ENCODE results near the gene ELP5.
"Not testable (repeated sequence)": the region's sequence is repeated elsewhere in the genome, so short reads cannot be mapped to it uniquely, and the experiment has no call there.

Gene ELP5

GRCh38 chr17:7242717-7243452 is 9.1 kb upstream of the ELP5 start:
- Histone ChIP-seq H3K9me3 (ENCODE audit: control insufficient read depth in 1 of 2, low read length in 2 of 2) (no peaks in the 10 kb centered on the region), H3K27me3 (ENCODE audit: control insufficient read depth in 1 of 2, insufficient read depth in 2 of 2, low read length in 2 of 2) (no peaks in the 10 kb centered on the region), H3K27ac (ENCODE audit: low read depth, low read length) (peak overlapping the region; percentile 99), H3K4me1 (ENCODE audit: control insufficient read depth in 1 of 2, insufficient read depth in 2 of 2, low read length in 2 of 2) (peaks cover 24 to 26% of the 10 kb centered on the region in 2 donors), H3K36me3 (ENCODE audit: control insufficient read depth in 1 of 2, insufficient read depth in 2 of 2, low read length in 2 of 2) (peaks cover 24 to 42% of the 10 kb centered on the region in 2 donors), H3K4me3 (ENCODE audit: low read depth in 1 of 2, low read length in 2 of 2) (peak overlapping the region; percentile 94 to 97), H3K9ac (ENCODE audit: low read depth in 1 of 2, low read length in 2 of 2) (peak overlapping the region; percentile 76 to 99)

DNA sequence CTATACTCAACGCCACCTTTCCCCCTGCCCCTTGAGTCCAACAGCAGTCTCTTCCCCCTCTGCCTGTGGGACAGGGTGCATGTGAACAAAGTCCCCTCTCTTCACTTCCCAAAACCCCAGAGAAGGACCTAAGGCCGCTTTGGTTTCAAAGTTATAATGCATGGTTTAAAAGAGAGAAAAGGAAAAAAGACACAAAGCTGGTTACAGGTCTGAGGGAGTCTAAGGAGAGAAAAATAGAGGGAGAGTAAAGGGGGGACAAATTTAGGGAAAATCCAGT is 8.6 kb upstream of the ELP5 start:
- peaks cover 24 to 42% of the 10 kb centered on the region in 2 donors for H3K36me3 ChIP-seq (ENCODE audit: control insufficient read depth in 1 of 2, insufficient read depth in 2 of 2, low read length in 2 of 2)
- peak overlapping the region; percentile 76 to 99 for H3K9ac ChIP-seq (ENCODE audit: low read depth in 1 of 2, low read length in 2 of 2)
- H3K4me1 ChIP-seq (ENCODE audit: control insufficient read depth in 1 of 2, insufficient read depth in 2 of 2, low read length in 2 of 2): peaks cover 24 to 26% of the 10 kb centered on the region in 2 donors
- no peaks in the 10 kb centered on the region for H3K27me3 ChIP-seq (ENCODE audit: control insufficient read depth in 1 of 2, insufficient read depth in 2 of 2, low read length in 2 of 2)
- H3K9me3 ChIP-seq (ENCODE audit: control insufficient read depth in 1 of 2, low read length in 2 of 2): no peaks in the 10 kb centered on the region
- peak overlapping the region; percentile 99 for H3K27ac ChIP-seq (ENCODE audit: low read depth, low read length)
- peak overlapping the region; percentile 94 to 97 for H3K4me3 ChIP-seq (ENCODE audit: low read depth in 1 of 2, low read length in 2 of 2)

- Histone ChIP-seq H3K36me3 (ENCODE audit: control insufficient read depth in 1 of 2, insufficient read depth in 2 of 2, low read length in 2 of 2) (peaks cover 24 to 42% of the 10 kb centered on the region in 2 donors), H3K4me1 (ENCODE audit: control insufficient read depth in 1 of 2, insufficient read depth in 2 of 2, low read length in 2 of 2) (peaks cover 26 to 30% of the 10 kb centered on the region in 2 donors), H3K9ac (ENCODE audit: low read depth in 1 of 2, low read length in 2 of 2) (peak overlapping the region in 1 of 2 donors; percentile 99)
- not testable (repeated sequence) for H3K4me3 ChIP-seq (ENCODE audit: low read depth in 1 of 2, low read length in 2 of 2); H3K27me3 ChIP-seq (ENCODE audit: control insufficient read depth in 1 of 2, insufficient read depth in 2 of 2, low read length in 2 of 2); H3K27ac ChIP-seq (ENCODE audit: low read depth, low read length); H3K9me3 ChIP-seq (ENCODE audit: control insufficient read depth in 1 of 2, low read length in 2 of 2)
These were observed 8.2 kb upstream of the ELP5 start for GRCh38 chr17:7243838-7244237.

GRCh38 chr17:7246779-7247178 is 5.2 kb upstream of the ELP5 start:
- peaks cover 16 to 31% of the 10 kb centered on the region in 2 donors for H3K36me3 ChIP-seq (ENCODE audit: control insufficient read depth in 1 of 2, insufficient read depth in 2 of 2, low read length in 2 of 2)
- no peak overlapping the region for H3K4me3 ChIP-seq (ENCODE audit: low read depth in 1 of 2, low read length in 2 of 2)
- H3K4me1 ChIP-seq (ENCODE audit: control insufficient read depth in 1 of 2, insufficient read depth in 2 of 2, low read length in 2 of 2): peaks cover 21 to 29% of the 10 kb centered on the region in 2 donors
- no peaks in the 10 kb centered on the region for H3K9me3 ChIP-seq (ENCODE audit: control insufficient read depth in 1 of 2, low read length in 2 of 2)
- H3K9ac ChIP-seq (ENCODE audit: low read depth in 1 of 2, low read length in 2 of 2): no peak overlapping the region
- H3K27me3 ChIP-seq (ENCODE audit: control insufficient read depth in 1 of 2, insufficient read depth in 2 of 2, low read length in 2 of 2): no peaks in the 10 kb centered on the region
- H3K27ac ChIP-seq (ENCODE audit: low read depth, low read length): no peak overlapping the region

DNA sequence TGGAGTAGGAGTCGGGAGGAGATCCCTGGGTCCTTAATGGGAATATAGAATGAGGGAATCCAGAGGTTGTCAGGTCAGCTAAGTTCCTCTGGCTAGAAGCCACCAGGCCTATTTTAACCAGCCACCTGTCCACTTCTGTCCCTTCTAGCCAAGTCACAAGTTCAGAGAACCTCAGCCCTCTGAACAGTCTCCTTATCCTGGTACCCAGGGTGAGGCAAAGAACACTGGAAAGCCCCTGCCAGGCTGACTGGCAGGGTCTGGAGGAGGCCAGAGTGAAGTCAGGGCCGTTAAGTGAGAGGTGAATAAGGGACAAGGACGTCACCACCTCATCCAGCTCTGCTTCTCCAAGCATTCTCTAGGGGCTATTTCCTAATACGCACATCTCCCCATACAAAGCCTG is 3.2 kb upstream of the ELP5 start:
- H3K27me3 ChIP-seq (ENCODE audit: control insufficient read depth in 1 of 2, insufficient read depth in 2 of 2, low read length in 2 of 2): no peaks in the 10 kb centered on the region
- peaks cover 24 to 33% of the 10 kb centered on the region in 2 donors for H3K4me1 ChIP-seq (ENCODE audit: control insufficient read depth in 1 of 2, insufficient read depth in 2 of 2, low read length in 2 of 2)
- no peak overlapping the region for H3K9ac ChIP-seq (ENCODE audit: low read depth in 1 of 2, low read length in 2 of 2)
- H3K27ac ChIP-seq (ENCODE audit: low read depth, low read length): no peak overlapping the region
- H3K4me3 ChIP-seq (ENCODE audit: low read depth in 1 of 2, low read length in 2 of 2): no peak overlapping the region
- peaks cover 16 to 28% of the 10 kb centered on the region in 2 donors for H3K36me3 ChIP-seq (ENCODE audit: control insufficient read depth in 1 of 2, insufficient read depth in 2 of 2, low read length in 2 of 2)
- no peaks in the 10 kb centered on the region for H3K9me3 ChIP-seq (ENCODE audit: control insufficient read depth in 1 of 2, low read length in 2 of 2)

- no peaks in the 10 kb centered on the region for H3K9me3 ChIP-seq (ENCODE audit: control insufficient read depth in 1 of 2, low read length in 2 of 2)
- peaks cover 16 to 26% of the 10 kb centered on the region in 2 donors for H3K36me3 ChIP-seq (ENCODE audit: control insufficient read depth in 1 of 2, insufficient read depth in 2 of 2, low read length in 2 of 2)
- H3K27me3 ChIP-seq (ENCODE audit: control insufficient read depth in 1 of 2, insufficient read depth in 2 of 2, low read length in 2 of 2): no peaks in the 10 kb centered on the region
- H3K4me1 ChIP-seq (ENCODE audit: control insufficient read depth in 1 of 2, insufficient read depth in 2 of 2, low read length in 2 of 2): peaks cover 24 to 36% of the 10 kb centered on the region in 2 donors
- peak overlapping the region in 1 of 2 donors; percentile 6 for H3K4me3 ChIP-seq (ENCODE audit: low read depth in 1 of 2, low read length in 2 of 2)
- H3K9ac ChIP-seq (ENCODE audit: low read depth in 1 of 2, low read length in 2 of 2): no peak overlapping the region
- H3K27ac ChIP-seq (ENCODE audit: low read depth, low read length): no peak overlapping the region
These were observed 2.8 kb upstream of the ELP5 start for GRCh38 chr17:7249214-7249613.

- Histone ChIP-seq H3K27me3 (ENCODE audit: control insufficient read depth in 1 of 2, insufficient read depth in 2 of 2, low read length in 2 of 2) (no peaks in the 10 kb centered on the region), H3K4me1 (ENCODE audit: control insufficient read depth in 1 of 2, insufficient read depth in 2 of 2, low read length in 2 of 2) (peaks cover 24 to 43% of the 10 kb centered on the region in 2 donors), H3K4me3 (ENCODE audit: low read depth in 1 of 2, low read length in 2 of 2) (peak overlapping the region; percentile 79 to 90), H3K9ac (ENCODE audit: low read depth in 1 of 2, low read length in 2 of 2) (peak overlapping the region; percentile 89 to 97), H3K27ac (ENCODE audit: low read depth, low read length) (no peak overlapping the region), H3K9me3 (ENCODE audit: control insufficient read depth in 1 of 2, low read length in 2 of 2) (no peaks in the 10 kb centered on the region), H3K36me3 (ENCODE audit: control insufficient read depth in 1 of 2, insufficient read depth in 2 of 2, low read length in 2 of 2) (peaks cover 20 to 27% of the 10 kb centered on the region in 2 donors)
These were observed 2.2 kb upstream of the ELP5 start for GRCh38 chr17:7249830-7250229.

DNA sequence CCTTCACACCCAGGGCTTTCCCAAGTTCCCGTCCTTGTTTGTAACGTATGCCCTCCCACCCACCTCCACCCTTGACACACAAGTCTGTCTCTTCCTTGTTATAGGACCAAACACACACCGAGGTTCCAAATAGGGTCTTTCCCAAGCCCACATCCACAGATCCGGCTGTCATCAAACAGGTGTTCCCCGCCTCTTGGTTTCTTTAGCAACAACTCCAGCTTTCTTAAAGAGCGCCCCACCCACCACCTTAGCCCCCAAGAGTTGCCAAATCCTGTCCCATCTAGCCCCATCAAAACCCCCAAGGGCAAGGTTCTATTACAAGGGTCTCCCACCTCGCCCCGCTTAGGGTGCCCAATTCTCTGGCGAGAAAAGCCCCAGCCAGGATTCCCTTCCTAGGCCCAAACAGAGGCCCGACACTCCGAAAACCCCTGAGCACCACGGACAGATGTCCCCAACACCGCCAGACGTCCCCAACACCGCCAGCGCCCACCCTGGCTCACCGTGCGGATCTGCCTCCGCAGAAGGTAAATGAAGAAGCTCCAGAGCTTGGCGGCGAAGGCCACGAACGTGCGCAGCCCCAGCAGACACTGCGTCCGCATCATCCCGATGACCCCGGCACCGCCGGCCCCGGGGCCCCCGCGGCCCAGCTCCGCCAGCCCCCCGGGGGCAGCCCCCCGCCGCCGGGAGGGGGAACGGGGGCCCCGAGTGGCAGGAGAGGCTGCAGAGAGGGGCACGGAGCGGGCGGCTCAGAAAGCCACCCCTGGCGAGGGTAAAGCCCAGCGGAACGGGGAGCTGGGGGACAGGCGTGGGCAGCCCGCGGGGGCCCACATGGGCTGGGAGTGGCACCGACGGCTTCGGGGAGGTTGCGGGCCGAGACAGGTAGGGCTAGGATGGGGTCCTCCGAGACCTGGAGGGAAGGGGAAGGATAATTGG is 1.1 kb upstream of the ELP5 start:
- Histone ChIP-seq H3K27me3 (ENCODE audit: control insufficient read depth in 1 of 2, insufficient read depth in 2 of 2, low read length in 2 of 2) (no peaks in the 10 kb centered on the region), H3K4me1 (ENCODE audit: control insufficient read depth in 1 of 2, insufficient read depth in 2 of 2, low read length in 2 of 2) (peaks cover 24 to 46% of the 10 kb centered on the region in 2 donors), H3K27ac (ENCODE audit: low read depth, low read length) (peak overlapping the region; percentile 100), H3K36me3 (ENCODE audit: control insufficient read depth in 1 of 2, insufficient read depth in 2 of 2, low read length in 2 of 2) (peaks cover 18 to 29% of the 10 kb centered on the region in 2 donors), H3K4me3 (ENCODE audit: low read depth in 1 of 2, low read length in 2 of 2) (peak overlapping the region; percentile 79 to 90), H3K9ac (ENCODE audit: low read depth in 1 of 2, low read length in 2 of 2) (peak overlapping the region; percentile 89 to 97), H3K9me3 (ENCODE audit: control insufficient read depth in 1 of 2, low read length in 2 of 2) (no peaks in the 10 kb centered on the region)

DNA sequence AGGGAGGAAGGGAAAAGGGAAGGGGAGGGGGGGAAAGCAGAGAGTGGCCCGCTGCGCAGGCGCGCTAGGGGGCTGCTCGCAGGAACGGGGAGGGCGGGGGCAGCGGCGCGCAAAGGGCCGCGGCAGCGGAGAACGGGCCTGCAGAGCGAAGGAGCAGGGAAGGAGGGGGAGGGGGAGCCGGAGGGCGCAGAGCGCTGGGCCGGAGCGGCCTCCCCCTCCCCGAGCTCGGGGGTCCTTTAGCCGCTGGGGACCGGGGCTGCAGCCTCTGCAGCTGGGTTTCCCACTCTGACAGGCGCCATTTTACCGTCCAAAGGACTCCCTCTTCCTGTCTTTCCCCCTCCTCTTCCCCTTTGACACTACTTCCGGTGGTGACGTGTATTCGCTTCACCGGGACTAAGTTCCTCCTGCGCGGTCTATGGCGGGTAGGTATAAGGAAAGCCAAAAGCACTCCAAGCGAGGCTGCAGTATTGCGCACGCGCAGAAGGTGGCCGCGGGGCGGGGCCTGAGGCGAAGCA is 297 bp upstream of the ELP5 start, which contains the start of gene CTDNEP1:
TSS of gene CTDNEP1 (minus strand) at position 74 of the 515 bp plus-strand sequence. CDS start 438 bp downstream, outside the sequence.
- Histone ChIP-seq H3K4me1 (ENCODE audit: control insufficient read depth in 1 of 2, insufficient read depth in 2 of 2, low read length in 2 of 2) (peaks cover 24 to 53% of the 10 kb centered on the region in 2 donors), H3K27me3 (ENCODE audit: control insufficient read depth in 1 of 2, insufficient read depth in 2 of 2, low read length in 2 of 2) (no peaks in the 10 kb centered on the region)

GRCh38 chr17:7253082-7253481 is 1.1 kb downstream of the ELP5 start:
- H3K4me3 ChIP-seq (ENCODE audit: low read depth in 1 of 2, low read length in 2 of 2): peak overlapping the region; percentile 79 to 90
- no peaks in the 10 kb centered on the region for H3K9me3 ChIP-seq (ENCODE audit: control insufficient read depth in 1 of 2, low read length in 2 of 2)
- peak overlapping the region; percentile 87 to 97 for H3K9ac ChIP-seq (ENCODE audit: low read depth in 1 of 2, low read length in 2 of 2)
- peaks cover 24 to 54% of the 10 kb centered on the region in 2 donors for H3K4me1 ChIP-seq (ENCODE audit: control insufficient read depth in 1 of 2, insufficient read depth in 2 of 2, low read length in 2 of 2)
- H3K27me3 ChIP-seq (ENCODE audit: control insufficient read depth in 1 of 2, insufficient read depth in 2 of 2, low read length in 2 of 2): no peaks in the 10 kb centered on the region
- no peak overlapping the region for H3K27ac ChIP-seq (ENCODE audit: low read depth, low read length)
- H3K36me3 ChIP-seq (ENCODE audit: control insufficient read depth in 1 of 2, insufficient read depth in 2 of 2, low read length in 2 of 2): peaks cover 10 to 32% of the 10 kb centered on the region in 2 donors

More for the DNA sequence above, 297 bp upstream of the ELP5 start, which contains the start of gene CTDNEP1:
- H3K9me3 ChIP-seq (ENCODE audit: control insufficient read depth in 1 of 2, low read length in 2 of 2): no peaks in the 10 kb centered on the region
- peak within 1 kb of the TSS; percentile 89 to 97 for H3K9ac ChIP-seq (ENCODE audit: low read depth in 1 of 2, low read length in 2 of 2)
- peaks cover 10 to 29% of the 10 kb centered on the region in 2 donors for H3K36me3 ChIP-seq (ENCODE audit: control insufficient read depth in 1 of 2, insufficient read depth in 2 of 2, low read length in 2 of 2)
- H3K27ac ChIP-seq (ENCODE audit: low read depth, low read length): peak within 1 kb of the TSS; percentile 100
- H3K4me3 ChIP-seq (ENCODE audit: low read depth in 1 of 2, low read length in 2 of 2): peak within 1 kb of the TSS; percentile 79 to 90
